HG02970 (cell line): ENCODE data around the gene ABCA9.

Experiments used
- ATAC-seq: cut with Tn5 transposase; IDR thresholded peaks from one replicate; pipeline ENCODE4 v1.9.1; 2021; ENCODE audit warnings: mild to moderate bottlenecking, moderate library complexity, moderate number of reproducible peaks; ENCODE audit not compliant: unreplicated experiment, low FRiP score

Gene ABCA9

DNA sequence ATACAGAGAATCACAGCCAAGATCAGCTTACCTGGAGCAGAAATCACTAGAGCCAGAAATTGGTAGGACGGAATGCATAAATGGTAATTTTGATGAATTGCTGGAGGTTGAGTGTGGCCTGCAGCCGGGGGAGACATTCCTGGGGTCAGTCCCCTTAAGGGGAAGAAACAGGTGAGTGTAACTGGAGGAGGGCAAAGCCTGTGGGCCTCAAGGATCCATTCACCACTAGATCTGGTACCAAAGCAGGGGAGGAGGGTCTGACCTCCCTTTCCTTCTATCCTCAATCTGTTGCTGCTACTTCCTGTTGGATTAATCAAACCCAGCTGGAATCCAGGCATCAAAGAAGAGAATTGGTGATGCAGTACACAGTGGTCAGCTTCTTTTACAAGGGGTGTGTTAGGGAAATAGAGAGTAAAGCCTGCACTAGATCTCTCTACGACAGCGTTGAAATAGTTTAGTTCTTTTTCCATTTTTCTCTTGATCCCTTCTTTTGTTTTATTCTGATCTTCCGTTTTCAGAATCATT is 8.6 kb upstream of the ABCA9 start:
- ATAC-seq: no peak

DNA sequence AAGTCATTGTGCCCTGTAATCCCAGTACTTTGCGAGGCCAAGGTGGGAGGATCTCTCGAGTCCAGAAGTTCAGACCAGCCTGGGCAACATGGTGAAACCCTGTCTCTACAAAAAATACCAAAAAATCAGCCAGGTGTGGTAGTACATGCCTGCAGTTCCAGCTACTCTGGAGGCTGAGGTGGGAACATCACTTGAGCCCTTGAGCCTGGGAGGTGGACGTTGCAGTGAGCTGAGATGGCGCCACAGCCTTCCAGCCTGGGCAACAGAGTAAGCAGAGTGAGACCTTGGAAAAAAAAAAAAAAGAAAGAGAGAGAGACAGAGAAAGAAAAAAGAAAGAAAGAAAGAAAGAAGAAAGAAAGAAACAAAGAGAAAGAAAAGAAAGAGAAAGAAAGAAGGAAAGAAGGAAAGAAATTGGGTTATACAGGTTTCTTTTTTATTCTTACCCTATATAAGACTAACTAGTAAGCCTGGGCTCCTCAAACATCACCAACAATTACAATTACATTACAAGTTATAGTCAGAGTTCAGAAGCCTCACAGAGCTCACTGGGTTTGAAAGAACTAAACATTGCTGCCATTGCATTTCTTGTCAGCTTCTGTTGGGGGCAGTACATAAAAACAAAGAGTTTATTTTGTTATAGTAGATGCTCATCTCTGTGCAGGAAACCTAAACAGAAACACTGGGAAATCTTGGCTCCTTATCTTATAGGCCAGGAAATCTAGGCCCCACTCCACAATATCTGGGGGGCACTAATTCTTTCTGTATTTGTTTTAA is 6.7 kb upstream of the ABCA9 start:
- ATAC-seq: no peak

DNA sequence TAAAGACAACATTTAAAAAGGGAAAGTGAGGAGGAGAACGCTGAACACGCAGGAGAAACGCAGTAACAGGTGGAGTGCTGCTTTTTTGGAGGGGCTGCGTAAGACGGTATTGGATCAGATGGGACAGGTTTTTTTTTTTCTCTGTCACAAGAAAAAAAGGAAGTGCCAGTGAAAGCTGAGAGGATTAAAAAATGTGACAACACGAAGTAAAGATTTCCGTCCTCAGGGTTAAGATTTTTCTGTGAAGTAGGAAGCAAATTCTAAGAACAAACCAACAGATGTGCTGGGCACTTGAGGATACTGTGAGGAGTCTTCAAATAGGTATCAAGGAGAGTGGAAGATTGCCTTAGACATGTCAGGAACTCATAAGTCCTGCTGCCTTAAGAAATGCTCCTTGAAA is 5.8 kb upstream of the ABCA9 start:
- ATAC-seq: no peak

DNA sequence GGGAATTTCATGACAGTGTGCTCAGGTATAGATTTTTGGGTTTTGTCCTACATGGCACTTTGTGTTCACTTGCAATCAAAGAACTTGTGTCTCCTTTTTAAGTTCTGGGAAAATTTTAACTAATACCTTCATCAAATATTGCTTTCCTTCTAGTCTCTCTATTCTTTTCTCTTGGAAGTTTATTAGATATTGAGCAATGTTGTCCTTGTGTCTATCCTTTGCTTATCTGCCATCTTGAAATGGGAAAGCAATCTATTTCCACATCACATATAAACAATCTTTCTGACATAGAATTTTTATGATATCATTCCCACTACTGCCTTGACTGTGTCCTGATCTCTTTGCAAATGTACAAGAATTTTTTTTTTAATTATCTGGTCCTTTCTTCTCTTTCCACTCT is 4.4 kb upstream of the ABCA9 start:
- no peak for ATAC-seq

DNA sequence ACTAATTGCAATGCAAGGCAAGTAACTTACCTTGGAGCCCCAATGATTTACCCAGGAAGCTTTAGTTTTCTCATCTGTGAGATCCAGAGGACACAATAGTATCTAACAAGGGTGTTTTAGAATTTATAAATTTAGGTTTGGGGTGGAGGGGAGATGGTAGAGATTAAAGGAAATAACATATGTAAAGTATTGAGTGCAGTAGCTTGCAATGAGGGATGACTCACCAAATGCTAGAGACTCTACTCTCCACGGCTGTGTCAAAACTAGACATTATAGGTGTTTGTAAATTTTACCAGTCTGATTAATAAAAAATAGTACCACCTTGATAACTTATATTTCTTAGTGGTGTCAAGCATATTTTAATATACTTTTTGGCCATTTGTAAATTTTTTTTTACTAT is 3.7 kb upstream of the ABCA9 start:
- no peak for ATAC-seq

DNA sequence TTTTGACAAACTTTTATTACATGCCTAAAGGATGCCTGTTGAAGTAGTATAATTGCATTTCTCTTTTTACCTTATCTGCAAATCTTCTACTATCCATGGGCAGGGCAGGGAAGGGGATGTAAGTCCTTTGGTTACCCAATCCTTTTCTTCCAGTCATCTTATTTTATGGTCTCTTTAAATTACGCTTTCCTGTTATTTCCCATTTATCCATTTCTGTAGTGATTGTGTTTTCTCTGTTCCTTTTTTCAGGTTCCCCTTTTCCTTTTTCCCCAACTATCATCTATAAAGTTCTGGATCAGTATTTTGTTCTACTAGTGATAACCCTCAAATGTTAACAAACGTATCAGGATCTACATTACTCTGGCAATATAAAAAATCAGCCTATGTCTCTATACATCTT is 3.3 kb upstream of the ABCA9 start:
- ATAC-seq: no peak

DNA sequence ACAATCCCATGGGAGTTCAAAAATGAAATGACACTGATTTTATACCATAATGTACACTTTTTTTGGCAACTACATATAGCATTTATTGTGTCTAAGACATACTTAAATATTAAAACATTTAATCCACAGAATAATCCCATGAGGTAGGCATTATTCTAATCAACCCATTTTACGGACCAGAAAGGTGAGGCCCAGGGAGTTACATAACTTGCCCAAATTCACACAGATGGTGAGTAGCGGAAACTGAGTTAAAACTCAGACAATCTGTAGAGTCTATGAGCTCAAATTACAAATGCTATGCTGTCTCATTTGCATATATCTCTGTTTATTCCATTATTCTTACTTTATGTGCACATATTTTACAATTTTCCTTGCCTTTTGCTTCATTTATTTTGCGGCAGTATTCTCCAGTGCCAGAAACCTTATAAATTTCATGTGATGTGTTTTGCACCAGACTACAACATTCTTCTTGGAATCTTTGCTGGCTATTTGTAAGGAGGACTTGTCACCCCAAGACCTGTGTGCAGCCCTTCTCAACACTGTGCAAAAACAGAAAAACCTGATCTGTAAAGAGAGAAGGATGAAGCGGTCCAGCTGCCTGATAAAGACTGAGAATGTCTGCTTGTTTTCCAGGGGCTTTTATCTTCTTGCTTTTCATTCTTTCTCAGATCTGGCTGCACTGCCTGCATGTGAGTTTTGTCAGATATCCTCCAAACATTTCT is 2.3 kb upstream of the ABCA9 start:
- no peak for ATAC-seq

DNA sequence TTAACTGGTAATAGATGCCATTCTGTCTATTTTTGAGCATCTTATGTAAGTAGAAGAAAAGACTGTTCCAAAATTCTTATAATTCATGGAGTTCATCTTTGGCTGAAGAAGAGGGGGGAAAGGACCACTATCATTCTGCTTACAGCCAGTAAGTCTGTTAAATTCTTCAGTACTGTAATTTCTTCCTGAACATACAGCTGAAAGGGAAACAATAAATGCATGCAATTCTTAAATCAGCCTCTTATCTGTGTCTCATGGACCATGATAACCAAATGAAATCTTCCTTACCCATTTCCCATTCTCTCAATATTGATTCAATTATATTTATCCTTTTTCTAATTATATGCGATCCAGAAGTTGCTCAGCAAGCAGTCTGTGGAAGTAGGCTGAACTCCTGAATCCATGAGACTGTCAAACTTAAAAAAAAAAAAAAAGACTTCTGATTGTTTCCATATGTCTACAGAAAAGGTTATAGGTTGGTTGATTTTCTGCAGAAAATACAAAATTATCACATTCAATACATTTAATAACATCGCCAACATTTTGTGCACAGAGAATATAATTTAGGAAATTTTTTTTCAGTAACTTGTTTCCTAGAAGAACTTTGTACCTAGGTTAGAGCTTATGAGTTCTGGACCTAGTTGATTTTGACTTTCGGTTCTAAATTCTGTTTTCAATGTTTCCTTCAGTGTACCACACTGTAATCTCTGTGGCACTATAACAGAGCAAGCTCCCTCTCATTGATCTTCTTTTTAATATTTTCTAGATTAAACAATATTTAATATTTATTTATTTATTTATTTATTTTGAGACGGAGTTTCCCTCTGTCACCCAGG is 1.2 kb upstream of the ABCA9 start:
- no peak for ATAC-seq

DNA sequence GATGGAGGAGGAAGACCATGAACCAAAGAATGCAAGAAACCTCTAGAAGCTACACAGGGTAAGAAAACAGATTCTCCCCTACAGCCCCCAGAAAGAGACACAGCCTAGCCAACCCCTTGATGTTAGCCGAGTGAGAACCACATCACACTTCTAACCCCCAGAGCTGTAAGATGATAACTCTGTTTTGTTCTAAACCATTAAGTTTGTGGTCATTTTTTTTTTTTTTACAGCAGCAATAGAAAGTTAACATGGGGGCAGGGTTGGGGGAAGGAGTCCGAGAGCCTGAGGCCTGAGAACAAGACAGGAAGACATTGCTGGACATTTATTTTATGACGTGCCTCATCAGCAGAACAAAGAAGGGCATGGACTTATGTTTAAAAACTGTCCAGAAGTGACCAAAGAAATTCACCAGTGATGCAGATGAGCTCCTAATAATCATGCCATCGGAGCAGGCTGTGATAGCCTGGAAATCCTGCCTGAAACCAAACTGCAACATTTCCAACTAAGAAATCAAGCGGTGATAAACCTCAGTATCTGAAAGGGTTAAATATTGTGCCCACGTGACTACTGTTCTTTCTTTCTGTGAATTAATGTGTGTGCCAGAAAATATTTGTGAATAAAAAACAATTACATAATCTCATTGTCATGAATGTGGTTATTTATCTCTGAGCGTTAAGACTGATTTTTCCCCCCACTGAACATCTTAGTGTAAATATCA is 1.1 kb downstream of the ABCA9 start:
- ATAC-seq: no peak

DNA sequence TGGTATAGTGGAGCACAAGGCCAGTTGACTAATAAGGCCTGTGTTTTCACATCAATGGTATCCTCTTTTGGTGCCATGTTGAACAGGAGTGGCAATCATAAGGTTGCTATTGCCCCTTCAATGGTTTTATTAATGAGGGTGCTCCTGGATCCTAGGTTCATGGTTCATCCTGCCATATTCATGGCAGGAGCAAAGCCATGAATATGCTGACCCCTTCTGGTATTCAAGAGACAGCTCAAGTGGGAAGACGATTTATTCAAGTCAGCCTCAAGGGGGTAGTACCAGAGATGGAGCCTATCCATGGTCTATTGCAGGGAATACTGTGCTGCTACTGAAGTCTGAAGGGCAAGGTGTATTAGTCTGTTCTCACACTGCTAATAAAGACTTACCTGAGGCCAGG is 2.6 kb downstream of the ABCA9 start:
- no peak for ATAC-seq

DNA sequence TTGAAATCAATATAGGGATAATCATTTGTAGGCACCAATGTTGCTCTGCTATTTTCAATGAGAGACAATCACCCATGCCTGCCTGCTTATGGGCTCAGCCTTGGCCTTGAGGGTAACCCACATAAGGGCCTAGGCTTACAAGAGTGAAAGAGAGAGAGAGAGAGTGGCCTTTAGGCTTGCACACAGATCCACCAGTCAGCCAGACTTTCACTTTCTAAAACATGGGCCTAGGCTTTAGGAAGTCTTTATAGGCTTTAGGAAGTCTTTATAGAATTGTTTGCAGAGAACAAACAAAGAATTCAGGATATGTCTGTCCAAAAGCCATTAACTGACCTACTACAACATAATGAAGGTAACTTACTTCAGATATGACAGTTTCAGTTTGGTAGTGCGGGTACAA is 3.4 kb downstream of the ABCA9 start:
- no peak for ATAC-seq

DNA sequence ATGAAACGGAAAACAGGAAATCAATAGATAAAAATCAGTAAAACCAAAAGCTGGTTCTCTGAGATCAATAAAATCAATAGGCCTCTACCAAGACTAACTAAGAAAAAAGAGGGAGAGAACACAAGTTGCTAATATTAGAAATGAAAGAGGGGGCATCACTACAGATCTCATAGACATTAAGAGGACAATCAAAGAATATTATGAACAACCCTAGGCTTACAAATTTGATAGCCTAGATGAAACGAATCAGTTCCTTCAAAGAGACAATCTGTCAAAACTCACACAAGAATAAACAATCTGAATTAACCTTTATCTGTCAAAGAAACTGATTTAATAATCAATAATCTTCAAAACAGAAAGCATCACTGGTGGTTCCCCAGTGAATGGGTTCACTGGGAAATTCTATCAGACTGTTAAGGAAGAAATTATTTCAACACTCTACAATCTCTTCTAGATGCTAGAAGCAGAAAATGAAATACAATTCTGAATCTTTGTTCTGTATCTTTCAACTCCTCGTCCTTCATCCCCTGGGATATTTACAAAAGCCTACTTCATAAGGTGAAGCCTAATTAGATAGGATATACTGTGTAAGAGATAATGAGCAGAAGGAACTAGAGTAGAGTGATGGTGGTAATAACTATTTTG is 4.4 kb downstream of the ABCA9 start:
- no peak for ATAC-seq

DNA sequence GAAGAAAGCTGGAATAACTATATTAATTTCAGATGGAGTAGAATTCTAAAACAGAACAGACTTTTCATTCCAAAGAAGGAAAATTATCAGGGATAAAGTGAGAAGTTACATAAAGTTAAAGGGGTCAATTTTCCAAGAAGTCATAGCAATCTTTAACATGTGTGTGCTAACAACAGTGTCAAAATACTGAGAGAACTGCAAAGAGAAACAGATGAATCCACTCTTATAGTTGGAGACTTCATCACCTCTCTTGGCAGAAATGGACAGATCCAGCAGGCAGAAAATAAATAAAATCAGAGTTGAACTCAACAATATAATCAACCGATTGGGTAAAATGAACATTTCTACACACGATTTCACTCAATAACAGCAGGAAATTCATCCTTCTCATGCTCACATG is 5.4 kb downstream of the ABCA9 start:
- ATAC-seq: no peak

DNA sequence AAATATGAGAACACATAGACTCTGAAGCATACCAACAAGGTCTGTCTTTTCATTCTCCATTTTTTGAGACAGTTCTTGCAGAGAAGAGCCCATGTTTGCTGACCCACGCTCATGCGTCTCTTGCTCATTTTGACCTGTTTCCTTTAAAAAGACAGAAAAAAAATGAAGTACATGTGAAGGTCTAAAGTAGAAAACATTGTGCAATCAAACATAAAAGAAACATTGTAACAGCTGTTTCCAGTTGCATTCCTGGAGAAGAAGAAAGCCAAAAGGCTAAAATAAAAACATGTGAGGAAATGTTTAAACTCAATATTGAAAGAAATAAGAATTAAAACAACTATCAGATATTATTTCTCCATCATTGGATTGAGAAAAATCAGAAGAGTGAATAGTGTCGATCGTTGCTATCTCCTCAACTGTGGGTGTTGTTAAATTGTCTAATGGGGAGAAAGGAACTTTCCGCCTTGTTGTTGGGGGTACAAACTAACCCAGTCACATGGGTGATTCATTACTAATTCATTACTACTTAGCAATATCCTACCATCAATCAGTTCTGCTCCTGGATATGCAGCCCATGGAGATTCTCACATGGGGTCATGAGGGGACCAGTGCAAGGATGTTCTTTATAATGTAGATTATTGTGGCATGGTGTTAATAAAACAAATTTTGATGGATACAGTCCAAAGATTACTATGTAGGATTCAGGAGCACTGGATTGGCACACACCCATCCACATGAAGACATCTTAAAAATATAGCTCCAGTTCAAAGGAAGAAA is 9.5 kb downstream of the ABCA9 start:
- ATAC-seq: no peak

DNA sequence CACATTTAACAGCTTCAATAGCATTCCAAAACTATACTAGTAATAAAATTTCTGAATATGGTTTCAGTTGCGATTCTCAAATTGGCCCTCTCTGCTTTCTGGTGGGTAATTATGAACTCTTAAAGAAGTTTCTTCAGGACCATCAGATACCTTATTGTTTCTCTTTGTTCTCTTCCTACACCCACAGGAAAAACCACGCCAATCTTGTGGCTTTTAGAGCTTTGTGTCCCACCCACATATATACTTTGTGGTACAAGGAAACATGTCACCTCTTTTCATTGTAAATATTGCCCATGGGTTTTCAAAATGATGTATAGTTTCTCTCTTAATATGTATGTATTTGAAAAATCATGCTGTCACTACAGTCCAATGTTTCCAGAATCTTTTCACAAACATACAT is 12.1 kb downstream of the ABCA9 start:
- ATAC-seq: no peak

DNA sequence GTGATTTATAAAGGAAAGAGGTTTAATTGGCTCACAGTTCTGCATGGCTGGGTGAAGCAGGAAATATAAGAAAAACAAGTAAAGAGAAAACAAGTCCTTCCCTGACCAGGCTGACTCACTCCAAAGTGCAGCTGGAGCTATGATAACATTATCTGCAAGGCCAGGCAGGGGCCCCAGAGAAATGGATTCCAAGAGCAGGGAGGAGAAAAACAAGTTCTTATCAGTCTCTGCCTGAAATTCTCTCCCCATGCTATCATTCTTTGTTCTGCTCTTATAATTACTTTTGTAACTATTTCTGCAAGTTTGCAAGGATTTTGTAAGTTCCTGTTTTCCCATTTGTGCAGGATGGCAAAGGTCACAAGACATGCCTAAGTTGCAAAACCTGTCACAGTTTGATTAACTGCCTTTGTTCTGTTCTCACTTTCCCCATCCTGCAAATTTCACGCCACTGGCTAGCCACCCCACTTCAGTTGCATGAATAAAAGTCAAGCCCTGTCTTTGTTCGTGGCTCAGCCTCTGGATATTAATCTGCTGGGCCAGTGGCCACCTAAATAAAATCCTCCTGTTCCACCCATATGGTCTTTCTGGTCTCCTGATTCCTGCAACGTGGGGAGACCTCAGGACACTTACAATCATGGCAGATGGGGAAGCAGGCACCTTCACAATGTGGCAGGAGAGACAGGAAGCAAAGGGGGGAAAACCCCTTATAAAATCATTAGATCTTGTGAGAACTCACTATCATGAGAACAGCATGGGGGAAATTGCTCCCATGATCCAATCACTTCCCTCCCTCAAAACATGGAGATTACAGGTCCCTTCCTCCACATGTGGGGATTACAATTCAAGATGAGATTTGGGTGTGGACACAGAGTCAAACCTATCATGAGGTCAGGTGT is 13.1 kb downstream of the ABCA9 start:
- no peak for ATAC-seq

DNA sequence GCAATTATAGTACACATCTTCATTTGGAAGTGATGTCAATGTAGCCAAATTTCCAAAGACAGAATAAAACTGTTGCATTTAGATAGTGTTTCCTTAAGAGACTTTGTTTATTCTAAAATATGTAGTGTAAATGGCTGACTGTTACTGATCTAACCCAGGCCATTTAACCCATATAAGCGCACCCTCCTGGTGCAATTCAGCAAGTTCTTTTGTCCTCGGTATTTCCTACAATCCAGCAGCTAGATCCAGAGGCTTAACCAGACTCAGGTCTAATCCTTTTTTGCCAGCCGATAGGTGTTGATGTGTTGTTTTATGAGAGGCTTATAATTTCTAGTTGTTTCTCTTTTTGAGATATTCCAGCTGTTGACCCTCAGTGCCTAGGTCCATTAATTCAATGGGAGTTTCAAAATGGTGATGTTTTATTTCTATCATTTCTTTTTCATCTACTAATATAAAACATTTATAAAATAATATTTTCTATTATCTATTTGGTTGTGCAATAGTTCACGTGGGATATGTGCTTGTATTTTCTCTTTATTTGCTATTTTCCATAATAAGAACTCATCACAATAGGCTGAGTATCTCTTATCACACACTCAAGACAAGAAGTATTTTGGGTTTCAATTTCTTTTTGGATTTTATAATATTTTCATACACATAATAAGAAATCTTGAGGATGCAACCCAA is 14.5 kb downstream of the ABCA9 start:
- ATAC-seq: no peak

DNA sequence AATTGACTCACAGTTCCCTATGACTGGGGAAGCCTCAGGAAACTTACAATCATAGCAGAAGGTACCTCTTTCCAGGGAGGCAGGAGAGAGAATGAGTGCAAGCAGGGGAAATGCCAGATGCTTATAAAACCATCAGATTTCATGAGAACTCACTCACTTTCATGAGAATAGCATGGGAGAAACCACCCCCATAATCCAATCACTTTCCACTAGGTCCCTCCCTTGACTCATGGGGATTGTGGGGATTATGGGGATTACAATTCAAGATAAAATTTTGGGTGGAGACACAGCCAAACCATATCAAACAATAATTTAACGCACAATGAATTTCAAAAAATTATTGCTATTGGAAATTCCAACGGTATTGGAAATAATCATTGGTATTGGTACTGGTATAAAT is 15.1 kb downstream of the ABCA9 start:
- no peak for ATAC-seq
